AML-193 (cell line): ENCODE results near the gene SMCO4.

ENCODE experiments used
- DNase-seq, 2 experiments: peaks; one replicate each; lab custom pipeline; 2025; lab: John Stamatoyannopoulos, UW

The SMCO4 gene

GRCh38 chr11:93528757-93529645 lies 14.2 kb downstream of the SMCO4 start:
- no peak for DNase-seq

GRCh38 chr11:93528252-93528651 lies 14.9 kb downstream of the SMCO4 start:
- no peak for DNase-seq

GRCh38 chr11:93526641-93527583 lies 16.3 kb downstream of the SMCO4 start:
- no peak for DNase-seq

GRCh38 chr11:93526346-93526633 lies 16.9 kb downstream of the SMCO4 start:
- DNase-seq, result no peak

DNA sequence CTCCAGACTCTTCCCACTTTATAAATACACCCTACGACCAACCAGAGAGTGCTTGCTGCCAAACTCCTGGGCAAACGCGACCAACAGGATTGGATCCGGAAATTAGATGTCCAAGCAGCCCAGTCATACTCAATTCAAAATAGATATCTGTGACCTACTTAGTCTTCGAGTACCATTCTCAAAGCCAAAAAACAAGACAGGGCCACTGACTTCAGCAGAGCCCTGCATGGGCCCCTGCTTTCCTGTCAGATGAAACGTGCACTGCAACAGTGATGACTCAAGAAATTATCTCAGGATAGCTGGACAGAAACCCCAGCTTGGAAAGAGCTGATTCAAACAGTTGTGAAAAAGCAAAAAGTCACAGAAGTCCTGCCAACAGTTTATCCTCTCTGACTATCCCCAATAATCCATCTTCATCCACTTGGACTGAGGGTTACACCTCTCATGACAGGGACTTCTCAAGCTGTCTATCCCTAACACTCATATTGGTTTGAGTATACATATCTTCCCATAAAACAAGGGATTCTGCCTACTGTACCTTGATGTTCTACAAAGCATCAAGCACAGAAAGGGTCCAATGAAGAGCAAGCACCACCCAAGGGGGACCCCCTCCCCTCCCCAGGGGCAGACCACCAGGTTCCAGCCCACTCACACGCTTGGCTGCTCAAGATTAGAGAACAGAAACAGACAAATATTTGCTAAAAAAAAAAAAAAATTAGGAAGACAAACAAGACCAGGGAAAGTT lies 17.4 kb downstream of the SMCO4 start:
- no peak for DNase-seq

- DNase-seq, result no peak
Measured at GRCh38 chr11:93524858-93525257, 18.3 kb downstream of the SMCO4 start.

GRCh38 chr11:93524173-93524536 lies 19.0 kb downstream of the SMCO4 start:
- no peak for DNase-seq

- no peak for DNase-seq
Measured at GRCh38 chr11:93520726-93521509, 22.3 kb downstream of the SMCO4 start.

- no peak for DNase-seq
Measured at GRCh38 chr11:93519179-93519578, 24.0 kb downstream of the SMCO4 start.

DNA sequence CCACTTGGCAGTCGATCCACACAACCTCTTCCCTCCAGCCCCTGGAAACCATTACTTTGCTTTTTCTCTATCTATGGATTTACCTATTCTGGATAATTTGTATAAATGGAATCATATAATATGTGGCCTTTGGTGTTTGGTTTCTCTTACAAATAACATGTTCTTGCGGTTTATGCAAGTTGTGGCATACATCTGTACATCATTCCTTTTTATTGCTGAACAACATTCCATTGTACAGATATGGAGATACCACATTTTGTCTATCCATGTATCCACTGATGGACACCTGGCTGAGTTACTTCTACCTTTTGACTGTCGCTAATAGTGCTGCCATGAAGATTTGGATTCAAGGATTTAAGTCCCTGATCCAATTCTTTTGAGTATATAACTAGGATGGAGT lies 25.1 kb downstream of the SMCO4 start:
- DNase-seq, result no peak

- DNase-seq, result no peak
Measured at GRCh38 chr11:93517611-93518010, 25.6 kb downstream of the SMCO4 start.

DNA sequence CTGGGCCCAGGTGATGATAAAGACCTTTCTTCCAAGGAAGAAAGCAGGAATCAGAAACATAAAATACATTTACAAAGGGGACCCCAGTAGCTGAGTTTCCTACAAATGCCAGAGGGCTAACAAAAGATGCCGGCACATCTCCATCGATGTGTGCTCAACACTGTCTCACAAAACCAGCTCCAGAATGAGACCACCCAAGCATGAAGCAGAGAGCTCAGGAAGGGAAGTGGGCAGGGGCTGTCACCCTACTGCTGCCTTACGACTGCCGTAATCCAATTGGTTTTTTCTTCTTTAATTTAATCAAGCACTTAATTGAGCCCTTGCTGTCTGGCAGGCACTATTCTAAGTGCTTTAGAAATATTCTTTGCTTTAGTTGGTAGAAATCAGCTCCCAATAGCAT lies 26.1 kb downstream of the SMCO4 start:
- DNase-seq, result no peak

- no peak for DNase-seq
Measured at GRCh38 chr11:93515441-93516025, 27.7 kb downstream of the SMCO4 start.

DNA sequence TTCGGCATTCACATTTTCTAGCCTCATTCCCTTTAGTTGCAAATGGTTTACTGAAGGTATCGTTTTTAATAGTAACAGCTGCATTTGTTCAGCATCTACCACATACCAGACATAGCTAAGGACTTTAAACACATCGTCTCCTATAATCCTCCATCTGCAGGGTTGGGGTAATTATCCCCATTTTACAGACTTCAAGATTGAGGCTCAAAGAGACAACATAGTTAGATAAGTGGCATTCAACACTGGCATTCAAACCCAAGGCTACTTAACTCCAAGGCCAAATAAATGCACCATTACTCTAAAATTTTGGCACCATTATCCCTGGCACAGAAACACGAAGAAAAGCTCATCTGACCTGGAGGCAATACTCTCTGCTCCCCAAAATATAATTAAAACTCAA lies 28.5 kb downstream of the SMCO4 start:
- DNase-seq, result no peak

DNA sequence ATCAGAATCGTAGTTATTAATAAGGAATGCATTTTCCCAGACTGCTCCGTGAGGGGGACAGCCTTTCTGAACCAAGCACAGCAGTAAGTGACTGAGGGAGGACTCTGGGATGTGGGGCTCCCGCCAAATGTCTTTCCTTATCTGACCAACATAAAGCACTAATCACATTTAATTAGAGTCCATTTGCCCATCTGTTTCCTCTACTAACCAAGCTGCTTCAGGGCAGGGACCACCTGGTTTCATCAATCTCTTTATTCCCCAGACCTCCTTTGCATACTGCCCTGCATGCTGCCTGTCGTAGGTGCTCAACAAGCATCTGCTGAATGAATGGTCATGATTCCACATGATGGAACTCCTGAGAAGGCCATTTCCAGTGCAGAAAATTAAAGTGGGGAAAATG lies 29.4 kb downstream of the SMCO4 start:
- no peak for DNase-seq

GRCh38 chr11:93512949-93513667 lies 30.1 kb downstream of the SMCO4 start:
- DNase-seq, result no peak

DNA sequence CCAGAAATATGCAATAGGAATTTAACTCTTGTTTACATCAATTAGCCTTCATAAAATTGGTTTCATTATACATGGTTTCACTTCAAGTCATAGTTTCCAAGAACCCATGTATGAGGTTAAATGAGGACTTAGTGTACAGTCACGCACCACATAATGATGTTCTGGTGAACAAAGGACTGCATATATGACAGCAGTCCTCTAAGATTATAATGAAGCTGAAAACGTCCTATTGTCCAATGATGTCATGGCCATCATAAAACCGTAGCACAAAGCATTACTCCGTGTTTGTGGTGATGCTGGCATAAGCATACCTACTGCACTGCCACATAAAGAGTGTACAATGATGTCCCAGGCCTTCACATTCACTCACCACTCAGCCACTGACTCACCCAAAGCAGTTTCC lies 31.1 kb downstream of the SMCO4 start:
- no peak for DNase-seq

DNA sequence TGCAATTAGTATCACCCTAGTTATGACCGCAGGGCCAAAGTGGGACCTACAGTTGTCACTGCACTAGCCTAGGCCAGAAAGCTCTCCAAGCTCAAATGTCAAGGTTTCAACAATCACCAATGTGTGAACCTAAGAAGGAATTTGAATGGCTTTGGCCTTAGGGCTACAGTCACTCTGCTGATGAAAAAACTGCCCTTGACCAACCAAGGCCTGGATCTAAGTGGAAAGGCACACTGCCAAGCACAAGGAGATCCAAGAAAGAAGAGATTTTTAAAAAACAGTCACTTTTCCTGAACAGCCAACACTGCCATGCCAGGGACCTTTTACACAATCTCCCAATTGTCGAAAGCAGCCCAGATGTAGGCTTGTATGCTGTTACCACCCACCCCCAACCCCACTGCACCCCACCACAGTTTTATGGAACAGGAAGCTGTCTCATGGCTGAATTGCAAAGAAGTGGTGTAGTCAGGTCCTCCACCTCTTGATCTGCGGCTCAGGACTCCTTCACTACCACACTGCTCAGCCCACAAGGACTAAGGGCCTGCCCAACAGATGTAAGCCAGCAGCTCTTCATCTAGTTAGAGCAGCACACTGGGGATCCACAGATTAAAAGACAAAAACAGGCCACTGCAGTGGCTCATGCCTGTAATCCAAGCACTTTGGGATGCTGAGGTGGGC lies 32.9 kb downstream of the SMCO4 start:
- DNase-seq, result no peak

- no peak for DNase-seq
Measured at GRCh38 chr11:93507517-93507916, 35.7 kb downstream of the SMCO4 start.

GRCh38 chr11:93505703-93506102 lies 37.5 kb downstream of the SMCO4 start:
- no peak for DNase-seq
